GM19397 (cell line): ENCODE results near the gene SP2.

ENCODE experiments used
- ATAC-seq: cut with Tn5 transposase; IDR thresholded peaks from one replicate; pipeline ENCODE4 v1.9.1; 2021; ENCODE audit warnings: mild to moderate bottlenecking, moderate library complexity; ENCODE audit not compliant: unreplicated experiment

SP2 gene

GRCh38 chr17:47869114-47869513 lies 26.9 kb upstream of the SP2 start:
- ATAC-seq, result no peak

GRCh38 chr17:47870056-47870455 lies 26.0 kb upstream of the SP2 start:
- ATAC-seq, result no peak

- no peak for ATAC-seq
These were observed 25.0 kb upstream of the SP2 start for GRCh38 chr17:47871048-47871447.

- no peak for ATAC-seq
These were observed 23.9 kb upstream of the SP2 start for GRCh38 chr17:47872019-47872650.

GRCh38 chr17:47872651-47873161 lies 23.3 kb upstream of the SP2 start:
- ATAC-seq, result no peak

- no peak for ATAC-seq
These were observed 22.6 kb upstream of the SP2 start for GRCh38 chr17:47873200-47874090.

- no peak for ATAC-seq
These were observed 20.7 kb upstream of the SP2 start for GRCh38 chr17:47875011-47875985.

GRCh38 chr17:47877368-47878034 lies 18.5 kb upstream of the SP2 start:
- ATAC-seq, result no peak

- ATAC-seq, result no peak
These were observed 17.6 kb upstream of the SP2 start for GRCh38 chr17:47878203-47879027.

- no peak for ATAC-seq
These were observed 16.9 kb upstream of the SP2 start for GRCh38 chr17:47879028-47879585.

GRCh38 chr17:47879776-47880454 lies 16.1 kb upstream of the SP2 start:
- ATAC-seq, result no peak

GRCh38 chr17:47882247-47882646 lies 13.8 kb upstream of the SP2 start:
- no peak for ATAC-seq

- no peak for ATAC-seq
These were observed 13.1 kb upstream of the SP2 start for GRCh38 chr17:47882695-47883588.

GRCh38 chr17:47883589-47884426 lies 12.2 kb upstream of the SP2 start:
- ATAC-seq, result no peak

GRCh38 chr17:47884427-47884740 lies 11.7 kb upstream of the SP2 start:
- ATAC-seq, result no peak

- ATAC-seq, result no peak
These were observed 10.9 kb upstream of the SP2 start for GRCh38 chr17:47884905-47885730.
